K562 (cell line): ENCODE results near the gene COQ4. TPM values are rescaled to one million over a fixed set of nuclear protein-coding genes. Genes with fewer than 3 reads are reported as not detected.
A peak's percentile ranks its signal among the peaks of the same experiment; 100 is the strongest.

Source experiments
- ATAC-seq: fragments of 200-7000 bp; cut with Tn5 transposase; 3 replicates; pipeline ENCODE4 v1.9.1; 2020; ENCODE audit warnings: moderate library complexity
- BruUV-seq: library from RNA; stranded (reverse); fragments of 400-500 nt; replicated peaks from 2 replicates; lab custom pipeline; 2021; lab: Mats Ljungman, UMichigan
- CTCF ChIA-PET: fragments of 300-600 bp; formaldehyde crosslinking; extraction: SDS; loops from one replicate; lab custom pipeline; 2021; ENCODE audit warnings: low intra/inter-chr PET ratio; lab: Yijun Ruan, JAX
- POLR2A ChIA-PET: fragments of 300-600, 350-650 bp; sonication (Branson Sonifier 250); formaldehyde crosslinking; extraction: SDS; loops from one replicate; lab custom pipeline; 2021; ENCODE audit warnings: antibody characterized with exemption, inconsistent platforms; lab: Yijun Ruan, JAX
- DNase-seq, 4 experiments: peaks; one replicate each; pipeline versions ENCODE4 v3.0.0 to v3.0.0-alpha.2; 2011 to 2018; ENCODE audit warnings: low spot score in 3 of 4, mixed read lengths in 3 of 4; ENCODE audit errors: extremely low read depth in 1 of 4
- FAIRE-seq: peaks from 2 replicates; lab custom pipeline; 2011; peaks lifted over from hg19 to GRCh38; lab: Jason Lieb, UNC
- H2AFZ ChIP-seq: 2 replicates; pipeline ENCODE4 v1.6.0; 2011; ENCODE audit warnings: low read depth, low read length, control low read depth, inconsistent platforms
- H3K27ac ChIP-seq: fragments of 200-600 bp; 3 replicates; pipeline ENCODE4 v1.8.0; 2011; ENCODE audit warnings: low read depth, mild to moderate bottlenecking, control low read depth, inconsistent platforms, low read length, moderate library complexity, mixed read lengths; ENCODE audit errors: extremely low read depth
- H3K27me3 ChIP-seq, 2 experiments: fragments of 300-600 bp in 1 of 2; 2 replicates in 1 of 2; 3 replicates in 1 of 2; pipeline versions ENCODE4 v1.6.0 to v1.8.0; 2011; ENCODE audit warnings: inconsistent platforms in 2 of 2, low read length in 2 of 2, mild to moderate bottlenecking in 1 of 2, mixed read lengths in 1 of 2, moderate library complexity in 1 of 2; ENCODE audit not compliant: control insufficient read depth in 2 of 2, insufficient read depth in 2 of 2
- H3K36me3 ChIP-seq: fragments of 300-600 bp; 3 replicates; pipeline ENCODE4 v1.8.0; 2011; ENCODE audit warnings: mild to moderate bottlenecking, low read length, inconsistent platforms; ENCODE audit not compliant: control insufficient read depth, insufficient read depth
- H3K4me1 ChIP-seq, 2 experiments: fragments of 200-600 bp in 1 of 2; replicated peaks in 1 of 2; 2 replicates in 1 of 2; 3 replicates in 1 of 2; pipeline versions ENCODE4 v1.5.1 to v1.8.0; 2011; ENCODE audit warnings: inconsistent platforms in 2 of 2, low read length in 2 of 2, mild to moderate bottlenecking in 1 of 2, mixed read lengths in 1 of 2, moderate library complexity in 1 of 2; ENCODE audit not compliant: control insufficient read depth in 2 of 2, insufficient read depth in 2 of 2
- H3K4me2 ChIP-seq: 2 replicates; pipeline ENCODE4 v1.6.1; 2011; ENCODE audit warnings: low read length, control low read depth, inconsistent platforms, mixed read lengths; ENCODE audit not compliant: insufficient read depth
- H3K4me3 ChIP-seq: fragments of 200-600 bp; sonication (generic), shearing (Covaris generic); 2 replicates; pipeline ENCODE4 v1.5.1; 2016; ENCODE audit warnings: control low read depth, inconsistent platforms
- H3K79me2 ChIP-seq: fragments of 200-600 bp; 3 replicates; pipeline ENCODE4 v1.8.0; 2011; ENCODE audit warnings: low read length, inconsistent platforms; ENCODE audit not compliant: control insufficient read depth, insufficient read depth
- H3K9ac ChIP-seq, 2 experiments: 2 replicates each; pipeline versions ENCODE4 v1.6.0 to v1.6.1; 2011; ENCODE audit warnings: low read depth in 2 of 2, low read length in 2 of 2, control low read depth in 1 of 2, inconsistent platforms in 1 of 2, mild to moderate bottlenecking in 1 of 2, mixed read lengths in 1 of 2; ENCODE audit not compliant: insufficient read depth in 1 of 2
- H3K9me1 ChIP-seq: one replicate; pipeline ENCODE4 v1.6.0; 2011; ENCODE audit warnings: inconsistent platforms, mild to moderate bottlenecking, low read length, moderate library complexity; ENCODE audit not compliant: control insufficient read depth, insufficient read depth
- H3K9me3 ChIP-seq: replicated peaks from 2 replicates; pipeline ENCODE4 v1.5.1; 2011; ENCODE audit warnings: low read depth, low read length, inconsistent platforms; ENCODE audit not compliant: control insufficient read depth, insufficient read depth
- H4K20me1 ChIP-seq: replicated peaks from 2 replicates; pipeline ENCODE4 v1.6.1; 2011; ENCODE audit warnings: low read length, inconsistent platforms, mixed read lengths; ENCODE audit not compliant: control insufficient read depth, insufficient read depth
- BRD9 ChIP-seq: fragments of 450-650 bp; IDR thresholded peaks from 2 replicates; pipeline ENCODE4 v1.6.1; 2018; ENCODE audit warnings: low read depth; ENCODE audit not compliant: partially characterized antibody
- MEF2D ChIP-seq: conservative IDR thresholded peaks from 2 replicates; pipeline ENCODE4 v1.6.1; 2016; ENCODE audit warnings: low read depth, missing genetic modification characterization, missing compliant biosample characterization
- NCOA2 ChIP-seq, 2 experiments: fragments of 450-650 bp; IDR thresholded peaks; 2 replicates each; pipeline ENCODE4 v1.6.1; 2018; ENCODE audit warnings: mild to moderate bottlenecking in 2 of 2, moderate library complexity in 1 of 2; ENCODE audit not compliant: partially characterized antibody in 2 of 2
- POLR2G ChIP-seq: fragments of 200-400 bp; formaldehyde crosslinking; IDR thresholded peaks from 2 replicates; pipeline ENCODE4 v1.6.1; 2017; ENCODE audit warnings: low read depth, mild to moderate bottlenecking, antibody characterized with exemption, low read length, moderate library complexity
- POU5F1 ChIP-seq: fragments of 150-350 bp; IDR thresholded peaks from 2 replicates; pipeline ENCODE4 v1.6.1; 2014; ENCODE audit warnings: borderline replicate concordance, low read length, low read depth, mild to moderate bottlenecking; ENCODE audit not compliant: partially characterized antibody
- RBFOX2 ChIP-seq: fragments of 200-400 bp; formaldehyde crosslinking; IDR thresholded peaks from 2 replicates; pipeline ENCODE4 v1.6.1; 2017; ENCODE audit warnings: low read depth, mild to moderate bottlenecking, low read length, moderate library complexity
- ZFP1 ChIP-seq: fragments of 450-650 bp; formaldehyde crosslinking; IDR thresholded peaks from 2 replicates; pipeline ENCODE4 v1.4.0; 2020; ENCODE audit warnings: mild to moderate bottlenecking, mixed read lengths
- ZNF174 ChIP-seq: fragments of 250-450 bp; sonication (Bioruptor Pico); IDR thresholded peaks from 2 replicates; pipeline ENCODE4 v1.4.0; 2020; ENCODE audit warnings: mild to moderate bottlenecking
- ZNF639 ChIP-seq, 2 experiments: fragments of 200-800 bp in 1 of 2; sonication (Bioruptor generic) in 1 of 2; sonication (generic) in 1 of 2; formaldehyde crosslinking in 1 of 2; IDR thresholded peaks in 1 of 2; conservative IDR thresholded peaks in 1 of 2; 2 replicates each; pipeline versions ENCODE4 v1.5.0 to v1.6.1; 2016 to 2020; ENCODE audit warnings: missing compliant biosample characterization in 1 of 2, missing genetic modification characterization in 1 of 2, missing genetic modification reagents in 1 of 2
- WGBS: fragments of 100-300 bp; shearing (Covaris generic); methylation state at CpG from one replicate; pipeline ENCODE4 v1.1.6; 2016; ENCODE audit warnings: low coverage, mixed read lengths; ENCODE audit not compliant: insufficient coverage; ENCODE audit errors: missing lambda C conversion rate; 5-methylcytosine and 5-hydroxymethylcytosine counted together
- in situ Hi-C: fragments of 300-500 bp; cut with MboI; formaldehyde crosslinking; loops from 4 replicates; pipeline ENCODE4 v1.15.0; 2018; ENCODE audit warnings: inconsistent platforms, mixed read lengths
- intact Hi-C: fragments of 100-400 bp; cut with micrococcal nuclease; formaldehyde crosslinking; loops from 2 replicates; pipeline ENCODE4 v1.14.2; 2022
- polyA plus RNA-seq, 8 experiments: library from polyadenylated mRNA; depleted of rRNA in 4 of 8; stranded (reverse) in 5 of 8; unstranded in 3 of 8; fragments of >200 nt; fragmentation: Nextera tagmentation in 2 of 8; fragmentation: Illumina TruSeq in 1 of 8; extraction: Ambion mirVana in 2 of 8; extraction: Trizol in 1 of 8; gene quantifications; 2 replicates each; pipeline versions ENCODE4 v1.2.1 to v1.2.3, GENCODE V29; 2011 to 2014; ENCODE audit warnings: inconsistent platforms in 1 of 8, missing spikeins in 1 of 8
- total RNA-seq, 7 experiments: library from RNA; depleted of rRNA in 6 of 7; stranded (reverse); fragments of >200 nt in 6 of 7; fragmentation: Illumina TruSeq in 2 of 7; extraction: Trizol in 2 of 7; gene quantifications; 2 replicates each; pipeline versions ENCODE4 v1.2.1 to v1.2.3, GENCODE V29; 2011 to 2021; ENCODE audit warnings: low replicate concordance in 1 of 7

COQ4 gene
- total and polyA plus RNA-seq, 9 of the 15 experiments (the other 6 are each of a cell fraction or from before 2014, with no cell fraction given), result 9.1 to 135 (median 67.2) TPM

GRCh38 chr9:128316421-128316820, 6.2 kb upstream of the COQ4 start:
- no TSS peak for BruUV-seq
- no peak for ATAC-seq
- Histone ChIP-seq H3K9me3 (no peaks in the 10 kb centered on the region), H4K20me1 (0 out of 2 replicates have a peak, but pooled peaks cover 2% of the 10 kb centered on the region), H3K4me2 (no peak overlapping the region), H3K27me3 (no peaks in the 10 kb centered on the region)
- FAIRE-seq, result no peak
- DNase-seq, result no peak
- POLR2A ChIA-PET, result interaction anchor here (0.6 to 4.2 kb wide), 3 partner anchors 10 to 1455 kb away, joined by 3 to 17 read pairs (median 9); no protein-coding TSS in a partner anchor
- WGBS, result 81% methylated on average over 9 of the region's 9 CpGs
- TF ChIP-seq BRD9 (no peak), POLR2G (no peak; the same call in 1 of the 2 replicates), POU5F1 (no peak), ZFP1 (no peak), NCOA2 (IDR thresholded peaks at IDR 0.05; ENCODE audit: partially characterized antibody in 2 of 2) (no peak), ZNF639 (CRISPR knock-in tag; conservative IDR thresholded peaks at IDR 0.05 in 1 of 2, IDR thresholded peaks at IDR 0.05 in 1 of 2) (no peak), MEF2D (tag) (no peak), ZNF174 (CRISPR knock-in tag) (no peak), RBFOX2 (peak; percentile 48)
- TF ChIP-seq, all 486 proteins: peak for 1
- Histone ChIP-seq H2AFZ (no peak overlapping the region), H3K9ac (peak overlapping the region in 1 of 2 experiments; percentile 12; a peak in 1 of 4 replicates), H3K9me1 (peaks cover 1% of the 10 kb centered on the region), H3K4me3 (no peak overlapping the region), H3K36me3 (peaks cover 77% of the 10 kb centered on the region), H3K27ac (no peak overlapping the region; the same call in 2 of the 3 replicates), H3K79me2 (peaks cover 6% of the 10 kb centered on the region), H3K4me1 (peaks cover 3 to 6% of the 10 kb centered on the region in 2 experiments)
- in situ Hi-C loops, result no loop called here
- CTCF ChIA-PET, result no interaction called here
- intact Hi-C loops, result no loop called here
